Activated T-cell treated with anti-CD3 and anti-CD28 coated beads, Interleukin-2, amount 50 U/mL, for 1 hour (primary cell): ENCODE results near the gene ENOPH1.
"Not testable (repeated sequence)": the region's sequence is repeated elsewhere in the genome, so short reads cannot be mapped to it uniquely, and the experiment has no call there.

Experiments used
- DNase-seq: peaks from one replicate; pipeline ENCODE4 v3.0.0-alpha.2; 2020

The ENOPH1 gene

GRCh38 chr4:82428969-82429727 lies 1.2 kb upstream of the ENOPH1 start:
- peak; percentile 97 for DNase-seq

- DNase-seq, result no peak
These were observed 630 bp upstream of the ENOPH1 start for GRCh38 chr4:82429728-82430192.

- DNase-seq, result peak; percentile 64
These were observed 765 bp downstream of the ENOPH1 start for GRCh38 chr4:82430964-82431745.

- no peak for DNase-seq
These were observed 1.4 kb downstream of the ENOPH1 start for GRCh38 chr4:82431831-82432230.

GRCh38 chr4:82432596-82432995 lies 2.2 kb downstream of the ENOPH1 start:
- no peak for DNase-seq

GRCh38 chr4:82433791-82434190 lies 3.4 kb downstream of the ENOPH1 start:
- DNase-seq, result no peak

GRCh38 chr4:82434949-82435348 lies 4.6 kb downstream of the ENOPH1 start:
- DNase-seq, result no peak

- no peak for DNase-seq
These were observed 5.7 kb downstream of the ENOPH1 start for GRCh38 chr4:82436130-82436529.

- DNase-seq, result no peak
These were observed 6.4 kb downstream of the ENOPH1 start for GRCh38 chr4:82436780-82437179.

- DNase-seq, result no peak
These were observed 7.1 kb downstream of the ENOPH1 start for GRCh38 chr4:82437285-82438005.

- no peak for DNase-seq
These were observed 8.7 kb downstream of the ENOPH1 start for GRCh38 chr4:82439088-82439487.

- DNase-seq, result no peak
These were observed 17.5 kb downstream of the ENOPH1 start for GRCh38 chr4:82447886-82448285.

GRCh38 chr4:82450966-82451755 lies 20.8 kb downstream of the ENOPH1 start:
- no peak for DNase-seq

GRCh38 chr4:82452026-82452425 lies 21.6 kb downstream of the ENOPH1 start:
- no peak for DNase-seq

- DNase-seq, result no peak
These were observed 26.9 kb downstream of the ENOPH1 start for GRCh38 chr4:82457266-82457665.

GRCh38 chr4:82458729-82459128 lies 28.3 kb downstream of the ENOPH1 start:
- no peak for DNase-seq

- DNase-seq, result no peak
These were observed 31.3 kb downstream of the ENOPH1 start for GRCh38 chr4:82461710-82462109.

- DNase-seq, result peak; percentile 87
These were observed 32.0 kb downstream of the ENOPH1 start for GRCh38 chr4:82462415-82462831.

GRCh38 chr4:82463221-82463620 lies 32.8 kb downstream of the ENOPH1 start:
- no peak for DNase-seq

GRCh38 chr4:82467471-82467870 lies 37.1 kb downstream of the ENOPH1 start:
- DNase-seq, result no peak

GRCh38 chr4:82469791-82470345 lies 39.5 kb downstream of the ENOPH1 start:
- DNase-seq, result no peak

GRCh38 chr4:82473080-82473479 lies 42.7 kb downstream of the ENOPH1 start:
- DNase-seq, result not testable (repeated sequence)
